Activated T-cell treated with anti-CD3 and anti-CD28 coated beads, Interleukin-2, amount 50 U/mL, for 72 hours (primary cell): ENCODE data around the gene DNAJC18. TPM values are rescaled to one million over a fixed set of nuclear protein-coding genes. Genes with fewer than 3 reads are reported as not detected.

Experiments used
- ATAC-seq, 2 donors: fragments of 150-1000 bp; cut with Tn5 transposase; replicated peaks in 1 of 2; 2 replicates each; pipeline ENCODE4 v1.10.0; 2021; ENCODE audit warnings: moderate library complexity in 2 of 2, mild to moderate bottlenecking in 1 of 2
- DNase-seq, 2 donors: peaks; one replicate each; pipeline ENCODE4 v3.0.0; 2021 to 2022; ENCODE audit warnings: mixed read lengths in 1 of 2
- H3K27ac Mint-ChIP-seq: one replicate; pipeline ENCODE4 v1.8.0; 2022; ENCODE audit warnings: mild to moderate bottlenecking, moderate library complexity, mixed read lengths
- H3K27me3 Mint-ChIP-seq: one replicate; pipeline ENCODE4 v1.8.0; 2022; ENCODE audit warnings: low read depth, mixed read lengths
- H3K36me3 Mint-ChIP-seq, 2 donors: one replicate each; pipeline ENCODE4 v1.8.0; 2022; ENCODE audit warnings: mixed read lengths in 2 of 2, mild to moderate bottlenecking in 1 of 2; ENCODE audit not compliant: insufficient read depth in 2 of 2
- H3K4me1 Mint-ChIP-seq: one replicate; pipeline ENCODE4 v1.8.0; 2022; ENCODE audit warnings: low read depth, mixed read lengths
- H3K4me3 Mint-ChIP-seq, 2 donors: one replicate each; pipeline ENCODE4 v1.8.0; 2022; ENCODE audit warnings: mild to moderate bottlenecking in 2 of 2, mixed read lengths in 2 of 2, moderate library complexity in 2 of 2
- H3K9me3 Mint-ChIP-seq, 2 donors: one replicate each; pipeline ENCODE4 v1.8.0; 2022; ENCODE audit warnings: mixed read lengths in 2 of 2
- total RNA-seq, 2 donors: library from RNA; stranded (reverse); gene quantifications; one replicate each; pipeline ENCODE4 v1.2.3, GENCODE V29; 2022

The DNAJC18 gene
- total RNA-seq, 2 donors from 2014 or later = 46.1 to 73.7 TPM

GRCh38 chr5:139402561-139403158 lies 36.7 kb downstream of the DNAJC18 start:
- peaks cover 47% of the 10 kb centered on the region for H3K4me1 Mint-ChIP-seq
- no peaks in the 10 kb centered on the region for H3K9me3 Mint-ChIP-seq
- no peak for ATAC-seq
- peak overlapping the region; percentile 97 for H3K27ac Mint-ChIP-seq
- no peak for DNase-seq
- H3K4me3 Mint-ChIP-seq = peak overlapping the region; percentile 83 to 89
- H3K36me3 Mint-ChIP-seq = no peaks in the 10 kb centered on the region
- no peaks in the 10 kb centered on the region for H3K27me3 Mint-ChIP-seq

GRCh38 chr5:139401546-139401945 lies 37.8 kb downstream of the DNAJC18 start:
- ATAC-seq (no peak), DNase-seq (no peak)
- Mint-ChIP-seq H3K27me3 (no peaks in the 10 kb centered on the region), H3K9me3 (no peaks in the 10 kb centered on the region), H3K4me3 (no peak overlapping the region), H3K4me1 (peaks cover 51% of the 10 kb centered on the region), H3K27ac (no peak overlapping the region), H3K36me3 (peaks cover 0 to 4% of the 10 kb centered on the region in 2 donors)

GRCh38 chr5:139399501-139400121 lies 39.7 kb downstream of the DNAJC18 start:
- peaks cover 0 to 6% of the 10 kb centered on the region in 2 donors for H3K36me3 Mint-ChIP-seq
- DNase-seq = peak in 1 of 2 donors; percentile 39
- H3K4me1 Mint-ChIP-seq = peaks cover 62% of the 10 kb centered on the region
- peak overlapping the region; percentile 10 for H3K27ac Mint-ChIP-seq
- H3K9me3 Mint-ChIP-seq = no peaks in the 10 kb centered on the region
- H3K27me3 Mint-ChIP-seq = no peaks in the 10 kb centered on the region
- peak overlapping the region; percentile 15 to 43 for H3K4me3 Mint-ChIP-seq
- no peak for ATAC-seq

GRCh38 chr5:139397921-139398320 lies 41.4 kb downstream of the DNAJC18 start:
- no peak for ATAC-seq
- Mint-ChIP-seq H3K27ac (peak overlapping the region; percentile 16), H3K9me3 (no peaks in the 10 kb centered on the region), H3K4me3 (no peak overlapping the region), H3K27me3 (no peaks in the 10 kb centered on the region), H3K36me3 (peaks cover 3 to 6% of the 10 kb centered on the region in 2 donors), H3K4me1 (peaks cover 56% of the 10 kb centered on the region)
- no peak for DNase-seq

- H3K27me3 Mint-ChIP-seq = no peaks in the 10 kb centered on the region
These were observed 42.6 kb downstream of the DNAJC18 start for GRCh38 chr5:139396691-139397090.

GRCh38 chr5:139395844-139396640 lies 43.3 kb downstream of the DNAJC18 start:
- no peak for ATAC-seq
- no peaks in the 10 kb centered on the region for H3K27me3 Mint-ChIP-seq
- no peaks in the 10 kb centered on the region for H3K9me3 Mint-ChIP-seq
- H3K4me3 Mint-ChIP-seq = peak overlapping the region; percentile 75 to 78
- H3K27ac Mint-ChIP-seq = no peak overlapping the region
- peaks cover 5 to 8% of the 10 kb centered on the region in 2 donors for H3K36me3 Mint-ChIP-seq
- peaks cover 60% of the 10 kb centered on the region for H3K4me1 Mint-ChIP-seq
- DNase-seq = no peak

More at GRCh38 chr5:139396691-139397090, 42.6 kb downstream of the DNAJC18 start:
- Mint-ChIP-seq H3K27ac (no peak overlapping the region), H3K9me3 (no peaks in the 10 kb centered on the region), H3K36me3 (peaks cover 5 to 6% of the 10 kb centered on the region in 2 donors), H3K4me3 (peak overlapping the region in 1 of 2 donors; percentile 75), H3K4me1 (peaks cover 53% of the 10 kb centered on the region)
- DNase-seq = no peak
- no peak for ATAC-seq

- no peaks in the 10 kb centered on the region for H3K9me3 Mint-ChIP-seq
- DNase-seq (no peak), ATAC-seq (no peak)
- no peak within 1 kb of the TSS for H3K27ac Mint-ChIP-seq
- H3K4me3 Mint-ChIP-seq = peak within 1 kb of the TSS; percentile 97 to 98
- H3K36me3 Mint-ChIP-seq = peaks cover 5 to 8% of the 10 kb centered on the region in 2 donors
- no peaks in the 10 kb centered on the region for H3K27me3 Mint-ChIP-seq
- H3K4me1 Mint-ChIP-seq = peaks cover 68% of the 10 kb centered on the region
These were observed 44.4 kb downstream of the DNAJC18 start, which contains the start of gene PROB1 for GRCh38 chr5:139394654-139395566. Gene PROB1, minus strand, starts transcription at chr5:139395104. Its CDS starts 23 bp downstream, at chr5:139395081.

GRCh38 chr5:139394123-139394653 lies 45.1 kb downstream of the DNAJC18 start:
- peak overlapping the region; percentile 97 to 98 for H3K4me3 Mint-ChIP-seq
- no peaks in the 10 kb centered on the region for H3K9me3 Mint-ChIP-seq
- DNase-seq (peak; percentile 79 to 84), ATAC-seq (peak; percentile 5 to 14)
- no peaks in the 10 kb centered on the region for H3K27me3 Mint-ChIP-seq
- H3K36me3 Mint-ChIP-seq = peaks cover 5 to 8% of the 10 kb centered on the region in 2 donors
- H3K27ac Mint-ChIP-seq = no peak overlapping the region
- H3K4me1 Mint-ChIP-seq = peaks cover 68% of the 10 kb centered on the region

GRCh38 chr5:139393497-139394122 lies 45.7 kb downstream of the DNAJC18 start:
- Mint-ChIP-seq H3K4me3 (peak overlapping the region; percentile 97 to 98), H3K36me3 (peaks cover 5 to 8% of the 10 kb centered on the region in 2 donors), H3K4me1 (peaks cover 67% of the 10 kb centered on the region), H3K27ac (peak overlapping the region; percentile 94), H3K9me3 (no peaks in the 10 kb centered on the region), H3K27me3 (no peaks in the 10 kb centered on the region)
- ATAC-seq = no peak
- DNase-seq = peak in 1 of 2 donors; percentile 26

- DNase-seq (peak; percentile 94), ATAC-seq (peak; percentile 76 to 78)
- Mint-ChIP-seq H3K27ac (peak overlapping the region; percentile 94), H3K36me3 (peaks cover 5 to 8% of the 10 kb centered on the region in 2 donors), H3K4me3 (peak overlapping the region; percentile 97 to 98), H3K4me1 (peaks cover 74% of the 10 kb centered on the region), H3K9me3 (no peaks in the 10 kb centered on the region), H3K27me3 (no peaks in the 10 kb centered on the region)
These were observed 46.4 kb downstream of the DNAJC18 start for GRCh38 chr5:139392678-139393496.

- H3K36me3 Mint-ChIP-seq = peaks cover 5 to 8% of the 10 kb centered on the region in 2 donors
- H3K4me3 Mint-ChIP-seq = peak overlapping the region; percentile 98 to 100
- H3K27me3 Mint-ChIP-seq = no peaks in the 10 kb centered on the region
- H3K9me3 Mint-ChIP-seq = no peaks in the 10 kb centered on the region
- ATAC-seq (peak; percentile 40 to 42), DNase-seq (no peak)
- H3K4me1 Mint-ChIP-seq = peaks cover 74% of the 10 kb centered on the region
- H3K27ac Mint-ChIP-seq = peak overlapping the region; percentile 94
These were observed 47.0 kb downstream of the DNAJC18 start for GRCh38 chr5:139392324-139392677.
